Choroid plexus epithelial cell (primary cell): ENCODE measurements around the gene GRB10.

Experiments
- DNase-seq: peaks from one replicate; pipeline ENCODE4 v3.0.0-alpha.2; 2010; ENCODE audit warnings: low read depth
- H3K4me3 ChIP-seq: 2 replicates; pipeline ENCODE4 v1.5.1; 2011; ENCODE audit warnings: low read depth, mild to moderate bottlenecking, control low read depth, low read length, moderate library complexity
- TF ChIP-seq, protein P1 (sequence below): conservative IDR thresholded peaks from 2 replicates; pipeline ENCODE4 v1.5.1; 2011; ENCODE audit warnings: low read depth, mild to moderate bottlenecking, control low read depth, inconsistent platforms, low read length, moderate library complexity

Gene GRB10

DNA sequence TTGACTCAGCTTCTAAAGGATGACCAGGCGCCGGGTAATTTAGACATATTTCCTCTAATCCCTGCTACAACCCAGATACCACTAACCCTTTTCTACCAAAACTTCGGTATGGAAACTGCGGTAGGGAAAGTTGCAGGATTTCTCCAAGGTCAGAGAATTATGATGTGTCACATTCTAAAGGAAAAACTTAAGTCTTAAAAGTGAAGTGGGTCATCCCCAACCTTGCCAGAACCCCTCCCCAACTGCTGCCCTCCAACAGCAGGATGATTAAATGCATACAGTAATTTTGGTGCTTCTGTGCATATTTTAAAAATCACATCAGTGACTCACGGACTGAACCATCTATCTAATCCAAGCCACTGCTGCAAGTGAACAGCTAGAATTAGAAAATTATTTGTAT lies 52.7 kb downstream of the GRB10 start:
- no peak overlapping the region for H3K4me3 ChIP-seq
- DNase-seq = no peak
- TF ChIP-seq, protein P1, sequence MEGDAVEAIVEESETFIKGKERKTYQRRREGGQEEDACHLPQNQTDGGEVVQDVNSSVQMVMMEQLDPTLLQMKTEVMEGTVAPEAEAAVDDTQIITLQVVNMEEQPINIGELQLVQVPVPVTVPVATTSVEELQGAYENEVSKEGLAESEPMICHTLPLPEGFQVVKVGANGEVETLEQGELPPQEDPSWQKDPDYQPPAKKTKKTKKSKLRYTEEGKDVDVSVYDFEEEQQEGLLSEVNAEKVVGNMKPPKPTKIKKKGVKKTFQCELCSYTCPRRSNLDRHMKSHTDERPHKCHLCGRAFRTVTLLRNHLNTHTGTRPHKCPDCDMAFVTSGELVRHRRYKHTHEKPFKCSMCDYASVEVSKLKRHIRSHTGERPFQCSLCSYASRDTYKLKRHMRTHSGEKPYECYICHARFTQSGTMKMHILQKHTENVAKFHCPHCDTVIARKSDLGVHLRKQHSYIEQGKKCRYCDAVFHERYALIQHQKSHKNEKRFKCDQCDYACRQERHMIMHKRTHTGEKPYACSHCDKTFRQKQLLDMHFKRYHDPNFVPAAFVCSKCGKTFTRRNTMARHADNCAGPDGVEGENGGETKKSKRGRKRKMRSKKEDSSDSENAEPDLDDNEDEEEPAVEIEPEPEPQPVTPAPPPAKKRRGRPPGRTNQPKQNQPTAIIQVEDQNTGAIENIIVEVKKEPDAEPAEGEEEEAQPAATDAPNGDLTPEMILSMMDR = no peak

GRCh38 chr7:50728184-50728583 lies 54.5 kb downstream of the GRB10 start:
- no peak overlapping the region for H3K4me3 ChIP-seq
- DNase-seq = peak; percentile 58
- TF ChIP-seq, protein P1 = no peak

DNA sequence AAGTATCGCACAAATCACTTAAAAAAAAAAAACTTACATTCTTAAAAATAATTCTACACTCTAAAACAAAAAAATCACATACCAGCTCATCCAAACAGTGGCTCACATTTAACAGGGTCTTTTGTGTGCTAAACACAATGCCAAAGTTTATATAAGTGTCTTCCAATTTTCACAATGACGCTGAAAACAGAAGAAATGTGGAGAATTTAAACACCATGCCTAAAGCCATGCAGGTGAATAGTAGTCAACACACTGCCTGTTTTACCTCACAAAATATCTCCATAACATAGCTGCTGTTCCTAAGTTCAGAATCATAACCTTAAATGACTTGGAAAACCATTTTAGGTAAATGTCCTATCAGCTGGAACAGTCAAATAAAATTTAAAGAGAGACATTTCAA lies 55.0 kb downstream of the GRB10 start:
- TF ChIP-seq, protein P1 = no peak
- DNase-seq = no peak
- H3K4me3 ChIP-seq = no peak overlapping the region

DNA sequence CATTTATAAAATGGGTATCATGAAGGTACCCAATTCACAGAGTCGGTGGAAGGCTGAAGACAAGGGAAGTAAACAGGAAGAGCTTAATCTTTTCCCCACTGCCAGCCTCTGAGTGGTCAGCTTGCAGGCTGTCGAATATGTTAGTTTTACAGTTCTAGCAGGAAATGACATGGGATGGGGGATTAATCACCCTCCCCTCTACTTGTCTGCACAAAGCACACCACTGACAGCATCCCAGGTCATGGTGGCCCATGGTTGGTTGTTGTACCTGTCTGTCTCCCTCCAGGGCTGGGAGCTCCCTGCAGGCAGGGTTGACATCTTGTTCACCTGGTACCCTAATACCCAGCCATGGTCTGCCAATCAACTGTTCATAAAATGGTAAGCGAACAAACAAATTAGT lies 55.6 kb downstream of the GRB10 start:
- DNase-seq = peak; percentile 21
- TF ChIP-seq, protein P1 = no peak
- H3K4me3 ChIP-seq = no peak overlapping the region

DNA sequence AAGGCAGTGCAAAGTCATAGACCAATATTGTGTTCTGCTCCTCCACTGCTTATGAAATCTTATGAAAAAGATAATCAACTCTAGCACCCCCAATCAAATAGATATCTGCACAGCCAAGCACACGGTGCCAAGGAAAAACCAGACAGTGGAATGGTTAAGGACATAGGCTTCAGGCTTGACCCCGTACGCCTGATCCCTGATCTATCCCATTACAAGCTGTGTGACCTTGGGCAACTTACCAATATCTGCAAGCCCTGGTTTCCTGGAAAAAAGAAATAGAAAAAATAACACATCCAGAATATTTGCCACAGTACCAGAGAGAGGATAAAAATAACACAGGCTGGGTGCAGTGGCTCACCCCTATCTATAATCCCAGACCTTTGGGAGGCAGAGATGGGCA lies 56.9 kb downstream of the GRB10 start:
- TF ChIP-seq, protein P1 = no peak
- H3K4me3 ChIP-seq = no peak overlapping the region
- DNase-seq = no peak

DNA sequence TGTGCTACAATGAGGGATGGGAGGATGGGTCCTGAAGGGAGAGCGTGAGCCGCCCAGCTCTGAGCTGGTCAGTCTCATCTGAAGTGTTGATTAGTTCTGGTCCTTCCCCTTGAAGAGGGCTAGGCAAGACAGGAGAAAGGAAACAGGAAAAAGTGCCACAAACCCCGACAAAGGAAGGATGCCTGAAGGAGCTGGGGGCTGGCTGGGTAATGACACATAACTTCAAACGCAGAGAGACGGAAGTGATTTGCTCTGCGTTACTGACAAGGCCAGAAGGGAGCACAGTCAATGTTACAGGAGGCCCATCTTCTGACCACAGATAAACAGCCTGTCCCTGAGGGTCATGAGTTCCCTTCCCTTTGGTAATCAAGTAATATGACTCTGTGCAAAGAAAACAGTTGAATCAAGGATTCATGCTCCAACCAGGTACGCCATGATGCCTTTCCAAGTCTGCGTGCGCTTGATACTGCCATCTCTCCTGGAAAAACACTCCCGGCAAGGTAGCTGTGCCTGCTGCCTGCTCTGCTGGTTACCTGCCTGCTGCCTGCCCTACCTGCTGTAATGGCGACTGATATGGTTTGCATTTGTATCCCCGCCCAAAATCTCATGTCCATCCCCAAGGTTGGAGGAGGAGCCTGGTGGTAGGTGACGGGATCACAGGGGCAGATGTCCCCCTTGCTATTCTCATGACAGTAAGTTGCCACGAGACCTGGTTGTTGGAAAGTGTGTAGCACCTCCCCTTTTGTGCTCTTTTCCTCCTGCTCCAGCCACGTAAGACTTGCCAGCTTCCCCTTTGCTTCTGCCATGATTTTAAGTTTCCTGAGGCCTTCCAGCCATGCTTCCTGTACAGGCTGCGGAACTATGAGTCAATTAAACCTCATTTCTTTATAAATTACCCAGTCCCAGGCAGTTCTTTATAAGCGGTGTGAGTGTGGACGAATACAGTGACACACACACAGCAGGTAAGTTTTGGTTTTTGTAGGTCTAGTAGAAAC lies 57.9 kb downstream of the GRB10 start:
- TF ChIP-seq, protein P1 = no peak
- no peak for DNase-seq
- H3K4me3 ChIP-seq = no peak overlapping the region

DNA sequence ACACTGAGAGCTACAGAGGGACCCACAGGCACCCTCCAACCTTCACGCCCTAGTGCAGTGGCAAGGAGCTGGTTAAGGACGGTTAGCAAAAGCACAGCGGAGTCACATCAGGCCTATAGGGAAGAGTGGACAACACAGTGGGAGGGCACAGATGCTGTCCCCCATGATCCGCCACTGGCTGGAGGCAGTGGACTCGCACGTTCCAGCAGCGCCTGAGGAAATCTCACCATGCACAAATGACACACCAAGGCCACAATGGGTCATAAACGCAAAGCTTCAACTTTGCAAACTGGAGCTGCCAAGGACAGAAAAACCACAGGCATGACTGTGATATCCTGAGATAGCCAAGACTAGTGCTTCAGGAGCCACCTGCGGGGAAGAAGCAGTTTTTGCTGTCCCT lies 58.8 kb downstream of the GRB10 start:
- no peak overlapping the region for H3K4me3 ChIP-seq
- DNase-seq = no peak
- TF ChIP-seq, protein P1 = no peak
